HG02884 (cell line): Measurements from ENCODE around the gene OCA2.
"Not testable (repeated sequence)": the region's sequence is repeated elsewhere in the genome, so short reads cannot be mapped to it uniquely, and the experiment has no call there.

Experiments used
- ATAC-seq: cut with Tn5 transposase; IDR thresholded peaks from one replicate; pipeline ENCODE4 v1.9.1; 2021; ENCODE audit warnings: mild to moderate bottlenecking, moderate library complexity; ENCODE audit not compliant: unreplicated experiment

OCA2 gene

DNA sequence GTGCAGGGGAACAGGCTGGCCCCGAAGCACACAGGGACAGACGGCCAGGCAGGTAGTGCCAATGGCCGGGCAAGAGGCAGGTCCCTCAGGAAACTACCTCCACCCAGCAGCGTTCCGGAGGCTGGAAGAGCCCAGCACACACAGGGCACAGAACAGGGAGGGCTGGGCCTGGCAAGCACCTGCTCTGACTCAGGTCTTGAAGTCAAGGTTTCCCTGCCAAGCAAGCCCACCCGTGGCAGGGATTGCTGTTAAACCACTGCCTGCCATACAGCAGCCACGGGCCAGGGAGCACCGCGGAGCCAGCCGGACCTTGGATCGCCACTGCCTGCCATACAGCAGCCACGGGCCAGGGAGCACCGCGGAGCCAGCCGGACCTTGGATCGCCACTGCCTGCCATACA is 22.5 kb upstream of the OCA2 start:
- ATAC-seq = not testable (repeated sequence)

DNA sequence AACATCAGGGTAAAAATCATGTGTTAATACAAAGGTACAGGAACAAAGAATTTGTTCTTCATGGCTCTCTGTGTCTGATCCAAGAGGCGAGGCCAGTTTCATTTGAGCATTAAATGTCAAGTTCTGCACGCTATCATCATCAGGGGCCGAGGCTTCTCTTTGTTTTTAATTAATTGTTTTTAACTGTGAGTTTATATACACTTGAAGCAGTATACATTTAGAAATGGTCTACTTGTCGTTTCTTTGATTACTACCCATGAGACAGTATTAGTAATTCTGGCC is 21.2 kb upstream of the OCA2 start:
- no peak for ATAC-seq

GRCh38 chr15:28118531-28118930 is 19.4 kb upstream of the OCA2 start:
- no peak for ATAC-seq

DNA sequence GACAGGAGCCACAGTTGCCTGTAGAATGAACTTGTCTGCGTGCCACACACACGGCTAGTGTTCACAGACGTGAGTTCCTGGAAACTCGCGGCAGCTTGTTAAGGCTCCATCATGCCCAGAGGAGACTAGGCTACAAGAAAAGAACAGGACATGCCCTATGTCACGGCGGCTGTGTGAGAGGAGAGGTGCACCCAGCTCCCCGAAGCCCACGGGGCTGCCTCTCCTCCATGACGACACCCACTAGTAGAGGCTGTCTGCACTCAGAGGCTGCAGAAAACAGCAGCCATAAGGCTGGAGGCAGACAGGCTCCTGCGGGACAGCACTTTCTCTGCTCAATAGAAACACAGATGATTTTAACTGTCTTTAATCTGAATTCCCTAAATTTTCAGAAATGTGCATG is 19.0 kb upstream of the OCA2 start:
- ATAC-seq = no peak

DNA sequence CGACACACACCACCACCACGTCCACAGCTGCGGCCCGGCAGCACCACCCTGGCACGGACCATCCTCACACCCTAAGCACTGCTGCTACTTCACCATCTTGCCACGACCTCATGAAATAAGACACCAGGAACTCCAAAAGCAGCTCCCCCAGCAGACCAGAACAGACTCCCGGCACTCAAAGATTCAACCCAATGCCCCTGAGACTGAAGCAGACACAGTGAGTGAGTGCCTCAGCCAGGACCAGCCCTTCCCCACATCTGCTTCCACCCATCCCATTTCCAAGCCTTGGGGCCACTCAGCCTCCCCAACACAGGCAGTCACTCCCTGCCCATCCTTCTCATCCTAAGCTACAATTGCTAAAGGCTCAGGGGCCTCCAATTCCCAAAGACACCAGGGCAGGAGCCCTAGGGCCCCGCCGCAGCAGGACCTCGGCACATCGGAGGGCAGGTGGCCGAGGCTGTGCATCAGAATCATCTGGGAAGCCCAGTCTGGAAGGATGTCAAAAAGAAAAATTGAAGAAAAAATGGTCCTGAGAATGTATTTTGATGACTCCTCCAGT is 18.4 kb upstream of the OCA2 start:
- no peak for ATAC-seq

GRCh38 chr15:28116521-28117431 is 17.7 kb upstream of the OCA2 start:
- no peak for ATAC-seq

DNA sequence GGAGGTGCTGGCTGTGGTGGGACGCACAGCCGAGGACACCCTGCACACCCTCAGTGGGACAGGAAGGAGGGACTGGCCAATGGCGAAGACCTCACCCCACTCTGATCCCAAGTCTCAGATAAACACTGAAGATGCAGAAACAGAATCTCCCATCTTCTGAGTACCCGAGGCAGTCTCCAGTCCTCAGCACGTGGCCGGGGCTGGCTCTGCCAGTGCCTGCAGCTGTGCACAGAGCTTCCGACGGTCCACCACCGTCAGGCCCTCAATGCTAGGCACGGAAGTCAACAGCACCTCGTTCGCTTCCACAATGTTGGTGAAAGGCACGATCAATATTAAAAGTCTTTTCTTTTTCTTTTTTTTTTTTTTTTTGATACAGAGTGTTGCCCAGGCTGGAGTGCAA is 16.8 kb upstream of the OCA2 start:
- no peak for ATAC-seq

GRCh38 chr15:28114721-28115622 is 15.9 kb upstream of the OCA2 start:
- no peak for ATAC-seq

GRCh38 chr15:28114114-28114455 is 15.0 kb upstream of the OCA2 start:
- ATAC-seq = no peak

DNA sequence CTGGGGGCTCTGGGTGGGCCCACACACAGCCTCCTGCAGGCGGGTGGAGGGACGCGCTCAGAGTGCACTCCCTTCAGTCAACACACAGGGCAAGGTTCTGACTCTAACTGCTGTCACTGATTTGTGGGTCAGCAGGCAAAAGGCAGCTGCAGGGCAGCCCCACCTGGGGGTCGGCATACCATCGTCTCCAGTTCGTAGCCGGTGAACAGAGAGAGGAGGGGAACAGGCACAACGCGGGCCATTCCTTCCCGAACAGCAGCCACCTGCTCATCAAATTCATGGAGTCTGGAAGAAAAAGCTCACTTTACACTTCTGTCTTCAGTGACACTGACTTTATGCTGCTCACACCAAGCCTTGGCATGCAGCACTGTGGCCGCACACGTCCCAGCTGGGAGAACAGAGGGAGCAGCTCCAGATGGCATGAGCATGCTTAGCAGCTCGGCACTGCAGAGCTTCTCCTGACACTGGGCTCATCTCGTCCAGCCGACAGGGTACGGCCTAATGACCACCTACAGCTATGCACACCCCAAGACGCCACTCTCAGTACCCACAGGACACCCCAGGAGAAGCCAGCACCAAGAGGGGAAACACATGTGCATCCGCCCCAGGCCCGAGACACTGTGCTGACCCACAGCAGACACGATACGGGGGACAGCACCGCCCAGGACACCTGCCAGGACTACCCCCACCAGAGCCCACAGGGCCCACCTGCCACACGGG is 14.4 kb upstream of the OCA2 start:
- no peak for ATAC-seq

- no peak for ATAC-seq
Observed at GRCh38 chr15:28112962-28113361, 13.8 kb upstream of the OCA2 start.

DNA sequence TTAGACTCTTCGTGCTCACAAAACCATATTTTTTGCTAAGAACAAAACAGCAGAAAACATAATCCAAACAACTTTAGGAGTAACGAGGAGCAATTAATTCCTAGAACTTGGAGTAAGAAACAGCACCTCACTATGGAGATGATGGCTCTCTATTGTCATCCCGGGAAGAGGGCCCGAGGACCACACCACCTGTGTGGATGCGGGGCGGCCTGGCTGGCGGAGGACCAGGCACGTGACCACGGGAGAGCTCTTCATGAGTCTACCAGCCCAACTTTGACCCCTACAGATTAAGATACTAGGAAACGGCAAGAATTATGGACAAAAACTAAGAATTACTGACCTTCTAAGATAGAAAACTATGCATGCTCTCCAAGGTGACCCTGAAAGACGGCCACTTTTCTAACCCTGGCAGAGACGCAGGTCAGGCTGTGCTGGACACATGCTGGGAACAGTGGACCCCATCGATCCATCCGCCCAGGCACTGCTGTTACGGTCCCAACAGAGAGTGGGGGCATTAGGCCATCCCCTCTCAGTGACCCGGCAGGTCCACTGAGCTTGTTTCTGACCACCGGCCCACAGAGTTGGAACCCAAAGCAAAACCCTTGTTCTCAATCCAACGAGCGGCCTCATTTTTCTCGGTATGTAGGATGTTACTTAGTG is 13.1 kb upstream of the OCA2 start:
- no peak for ATAC-seq

GRCh38 chr15:28111543-28111942 is 12.4 kb upstream of the OCA2 start:
- no peak for ATAC-seq

- ATAC-seq = no peak
Observed at GRCh38 chr15:28110481-28110881, 11.4 kb upstream of the OCA2 start.

DNA sequence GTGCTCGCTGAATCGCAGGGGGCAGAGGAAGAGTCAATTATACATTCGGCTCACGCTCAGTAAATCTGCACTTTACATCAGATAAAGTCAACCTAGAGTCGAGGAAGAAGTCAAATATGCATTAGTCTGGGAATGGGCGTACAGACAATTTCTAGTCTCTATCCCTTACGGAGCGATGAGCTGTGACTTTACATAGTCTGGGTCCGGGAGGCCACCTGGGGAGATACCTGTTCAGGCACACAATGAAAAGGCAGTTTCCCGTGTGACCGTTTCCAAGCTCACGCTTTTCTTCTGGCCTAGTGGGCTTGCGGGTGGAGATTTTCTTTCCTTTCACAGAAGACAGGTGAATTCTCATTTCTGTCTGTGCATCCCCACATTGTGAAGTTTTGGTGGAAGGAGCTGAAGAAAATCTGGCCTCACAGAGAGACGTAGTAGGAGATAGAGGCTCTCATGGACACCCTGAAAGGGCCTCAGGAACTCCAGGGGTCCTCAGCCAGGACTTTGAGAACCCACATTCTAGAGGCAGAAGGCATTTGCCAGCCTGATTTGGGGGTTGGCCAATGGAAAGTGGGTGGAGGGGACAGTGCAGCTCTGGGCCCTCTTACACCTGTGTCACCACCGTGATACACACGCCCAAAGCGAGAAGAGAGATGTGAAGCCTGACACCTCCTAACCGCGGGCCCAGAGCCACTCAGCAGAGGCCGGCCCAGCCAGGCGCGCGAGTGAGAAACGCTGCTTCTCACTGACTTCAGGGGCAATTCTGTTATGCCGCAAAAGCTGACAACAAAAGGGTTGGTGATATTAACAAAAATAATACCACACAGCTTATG is 10.7 kb upstream of the OCA2 start:
- no peak for ATAC-seq

DNA sequence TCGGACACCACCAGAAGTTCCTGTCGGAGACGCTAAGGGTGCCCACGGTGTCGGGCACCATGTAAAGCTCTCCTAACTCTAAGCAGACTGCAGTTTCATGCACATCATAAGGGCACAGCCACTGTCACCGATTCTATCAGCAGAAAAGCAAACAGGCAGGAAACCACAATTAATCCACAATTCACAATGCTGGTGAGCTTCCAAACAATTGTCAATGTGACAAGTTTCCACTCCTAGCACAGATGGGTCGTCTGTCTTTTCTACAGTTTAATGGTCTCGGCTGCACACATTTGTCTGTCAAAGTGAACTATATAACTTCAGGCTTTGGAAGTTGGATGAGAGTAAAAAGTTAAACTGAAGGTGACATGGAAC is 8.8 kb upstream of the OCA2 start:
- ATAC-seq = no peak

DNA sequence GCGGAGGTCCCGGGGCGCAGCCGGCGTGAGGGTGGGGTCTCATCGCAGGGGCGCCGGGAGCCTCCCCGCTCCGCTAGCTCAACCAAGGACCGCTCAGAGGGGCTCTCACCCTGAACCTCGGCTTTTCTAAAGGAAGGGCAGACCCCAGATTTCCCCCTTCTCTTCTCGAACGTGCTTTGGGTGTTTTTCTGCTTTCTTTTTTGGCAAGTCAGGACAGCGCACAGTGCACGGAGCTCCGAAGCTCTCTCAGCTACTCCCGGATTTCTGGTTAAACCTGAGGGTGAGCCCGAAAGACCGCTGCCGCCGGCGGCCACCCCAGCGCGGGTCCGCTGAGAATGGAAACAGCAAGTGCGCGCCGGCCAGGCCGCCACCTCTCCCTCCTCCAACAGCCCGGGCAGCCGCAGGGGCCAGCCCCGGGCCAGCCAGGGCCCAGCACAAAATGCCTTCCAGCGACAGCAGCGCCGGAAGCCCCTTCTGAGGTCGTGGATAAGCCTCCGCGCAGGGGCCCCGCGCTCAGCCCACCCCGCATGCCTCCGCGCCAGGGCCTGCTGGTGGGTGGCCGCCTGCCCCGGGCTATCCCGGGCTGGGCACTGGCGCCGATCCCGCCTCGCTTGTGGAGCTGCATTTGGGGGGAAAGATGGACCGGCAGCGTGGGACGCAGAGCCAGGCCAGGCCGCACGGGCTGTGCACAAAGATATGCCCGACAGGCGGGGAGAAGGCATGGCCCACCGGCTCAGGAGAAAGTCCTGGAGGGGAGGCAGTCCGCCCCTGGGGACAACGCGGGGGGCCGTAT is 8.2 kb upstream of the OCA2 start:
- no peak for ATAC-seq

GRCh38 chr15:28106294-28107110 is 7.4 kb upstream of the OCA2 start:
- ATAC-seq = no peak
